Measurements from ENCODE around the gene SCT. TPM values are rescaled to one million over a fixed set of nuclear protein-coding genes. Genes with fewer than 3 reads are reported as not detected.

Gene SCT
- total and polyA plus RNA-seq, 2 donors (not counting 3 experiments of a cell fraction or from before 2014, with no cell fraction given) = not detected

DNA sequence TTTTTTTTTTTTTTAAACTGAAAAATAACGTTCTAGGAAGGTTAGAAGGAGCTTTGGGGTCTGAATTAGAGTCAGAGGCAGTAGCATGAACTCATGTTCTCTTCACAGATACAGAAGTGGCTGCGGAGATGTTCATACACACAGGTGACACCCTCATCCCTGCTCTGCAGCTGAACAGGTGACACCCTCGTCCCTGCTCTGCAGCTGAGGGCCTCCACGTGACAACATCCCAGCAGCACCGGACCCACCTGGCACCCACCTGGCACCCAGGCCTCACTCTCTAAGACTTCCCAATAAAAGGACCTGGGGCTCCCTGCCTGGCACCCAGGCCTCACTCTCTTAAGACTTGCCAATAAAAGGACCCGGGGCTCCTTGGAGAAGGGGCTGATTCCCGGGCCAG is 29.9 kb upstream of the SCT start:
- FAIRE-seq (no peak), DNase-seq (ENCODE audit: low read depth, low spot score) (no peak)
- Histone ChIP-seq H2AFZ (ENCODE audit: low read depth, low read length) (no peak overlapping the region), H3K79me2 (ENCODE audit: control insufficient read depth, insufficient read depth, low read length) (no peaks in the 10 kb centered on the region), H3K9me3 (replicated peaks; ENCODE audit: control insufficient read depth, insufficient read depth, low read length) (no peaks in the 10 kb centered on the region), H3K4me2 (ENCODE audit: insufficient read depth, low read length) (no peak overlapping the region), H3K9me1 (replicated peaks; ENCODE audit: control insufficient read depth, extremely low read depth, insufficient read depth, low read length) (no peaks in the 10 kb centered on the region), H3K27me3 (ENCODE audit: control insufficient read depth in 2 of 2, insufficient read depth in 2 of 2, low read length in 2 of 2) (no peaks in the 10 kb centered on the region), H4K20me1 (replicated peaks; ENCODE audit: control insufficient read depth, extremely low read depth, insufficient read depth, low read length) (no peaks in the 10 kb centered on the region), H3K9ac (replicated peaks; ENCODE audit: extremely low read depth, insufficient read depth, low read length) (no peak overlapping the region), H3K4me1 (ENCODE audit: control insufficient read depth, extremely low read depth, insufficient read depth, low read length) (no peaks in the 10 kb centered on the region), H3K36me3 (ENCODE audit: control insufficient read depth in 2 of 2, extremely low read depth in 1 of 2, insufficient read depth in 2 of 2, low read length in 2 of 2) (peaks cover 2 to 32% of the 10 kb centered on the region in 2 experiments), H3K27ac (ENCODE audit: insufficient read depth, low read depth, low read length) (no peak overlapping the region), H3K4me3 (replicated peaks in 1 of 3; ENCODE audit: insufficient read depth in 1 of 3, low read depth in 1 of 3, low read length in 3 of 3) (no peak overlapping the region)
- intact Hi-C loops (cut with micrococcal nuclease) = no loop called here
- TF ChIP-seq, protein P1, sequence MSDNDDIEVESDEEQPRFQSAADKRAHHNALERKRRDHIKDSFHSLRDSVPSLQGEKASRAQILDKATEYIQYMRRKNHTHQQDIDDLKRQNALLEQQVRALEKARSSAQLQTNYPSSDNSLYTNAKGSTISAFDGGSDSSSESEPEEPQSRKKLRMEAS (IDR thresholded peaks at IDR 0.05; ENCODE audit: insufficient read depth, insufficient read length) = no peak
- TF ChIP-seq GATA2 (IDR thresholded peaks at IDR 0.05; ENCODE audit: insufficient read depth, insufficient read length, low read depth, low read length) (no peak), JUN (IDR thresholded peaks at IDR 0.05; ENCODE audit: borderline replicate concordance, insufficient read depth, insufficient read length, low read depth) (no peak), FOS (IDR thresholded peaks at IDR 0.05; ENCODE audit: borderline replicate concordance, insufficient read depth, low read length) (no peak), POLR2A (IDR thresholded peaks at IDR 0.05; ENCODE audit: low read depth, low read length) (no peak), MYC (IDR thresholded peaks at IDR 0.05; ENCODE audit: low read depth, low read length) (no peak), POLR2AphosphoS5 (IDR thresholded peaks at IDR 0.05; ENCODE audit: insufficient read depth, low read depth, low read length) (no peak), EZH2 (IDR thresholded peaks at IDR 0.05; ENCODE audit: borderline replicate concordance, low read depth, low read length, severe bottlenecking) (no peak)
- TF ChIP-seq, protein P2, sequence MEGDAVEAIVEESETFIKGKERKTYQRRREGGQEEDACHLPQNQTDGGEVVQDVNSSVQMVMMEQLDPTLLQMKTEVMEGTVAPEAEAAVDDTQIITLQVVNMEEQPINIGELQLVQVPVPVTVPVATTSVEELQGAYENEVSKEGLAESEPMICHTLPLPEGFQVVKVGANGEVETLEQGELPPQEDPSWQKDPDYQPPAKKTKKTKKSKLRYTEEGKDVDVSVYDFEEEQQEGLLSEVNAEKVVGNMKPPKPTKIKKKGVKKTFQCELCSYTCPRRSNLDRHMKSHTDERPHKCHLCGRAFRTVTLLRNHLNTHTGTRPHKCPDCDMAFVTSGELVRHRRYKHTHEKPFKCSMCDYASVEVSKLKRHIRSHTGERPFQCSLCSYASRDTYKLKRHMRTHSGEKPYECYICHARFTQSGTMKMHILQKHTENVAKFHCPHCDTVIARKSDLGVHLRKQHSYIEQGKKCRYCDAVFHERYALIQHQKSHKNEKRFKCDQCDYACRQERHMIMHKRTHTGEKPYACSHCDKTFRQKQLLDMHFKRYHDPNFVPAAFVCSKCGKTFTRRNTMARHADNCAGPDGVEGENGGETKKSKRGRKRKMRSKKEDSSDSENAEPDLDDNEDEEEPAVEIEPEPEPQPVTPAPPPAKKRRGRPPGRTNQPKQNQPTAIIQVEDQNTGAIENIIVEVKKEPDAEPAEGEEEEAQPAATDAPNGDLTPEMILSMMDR (IDR thresholded peaks at IDR 0.05; ENCODE audit: extremely low read depth in 1 of 2, insufficient read depth in 1 of 2, low read depth in 1 of 2, low read length in 2 of 2) = no peak
- ChIA-PET CTCF (interaction anchor here (1.0 kb wide), 1 partner anchor 11 kb away, joined by 3 read pairs; no protein-coding TSS in a partner anchor), POLR2A (no interaction called here)
- no TSS peak for BruUV-seq (replicated peaks)
- dilution Hi-C loops (cut with MboI; ENCODE audit: extremely low pct_ligation_motif_present, low sequenced_read_pairs) = no loop called here

All from endothelial cell of umbilical vein (primary cell).